Umbilical cord (tissue), 2 donors: Measurements from ENCODE around the gene EVC. TPM values are rescaled to one million over a fixed set of nuclear protein-coding genes. Genes with fewer than 3 reads are reported as not detected.
A peak's percentile ranks its signal among the peaks of the same experiment; 100 is the strongest.
"Not testable (repeated sequence)": the region's sequence is repeated elsewhere in the genome, so short reads cannot be mapped to it uniquely, and the experiment has no call there.

Experiments
- DNase-seq: peaks from one replicate; pipeline ENCODE4 v3.0.0-alpha.2; 2015; ENCODE audit warnings: low spot score
- total RNA-seq: library from RNA; depleted of rRNA; stranded (reverse); fragments of >200 nt; gene quantifications from one replicate; pipeline ENCODE4 v1.2.3, GENCODE V29; 2014; ENCODE audit warnings: low replicate concordance; ENCODE audit not compliant: insufficient read depth

EVC gene
- total RNA-seq, 1 donor from 2014 or later: 53.0 TPM

DNA sequence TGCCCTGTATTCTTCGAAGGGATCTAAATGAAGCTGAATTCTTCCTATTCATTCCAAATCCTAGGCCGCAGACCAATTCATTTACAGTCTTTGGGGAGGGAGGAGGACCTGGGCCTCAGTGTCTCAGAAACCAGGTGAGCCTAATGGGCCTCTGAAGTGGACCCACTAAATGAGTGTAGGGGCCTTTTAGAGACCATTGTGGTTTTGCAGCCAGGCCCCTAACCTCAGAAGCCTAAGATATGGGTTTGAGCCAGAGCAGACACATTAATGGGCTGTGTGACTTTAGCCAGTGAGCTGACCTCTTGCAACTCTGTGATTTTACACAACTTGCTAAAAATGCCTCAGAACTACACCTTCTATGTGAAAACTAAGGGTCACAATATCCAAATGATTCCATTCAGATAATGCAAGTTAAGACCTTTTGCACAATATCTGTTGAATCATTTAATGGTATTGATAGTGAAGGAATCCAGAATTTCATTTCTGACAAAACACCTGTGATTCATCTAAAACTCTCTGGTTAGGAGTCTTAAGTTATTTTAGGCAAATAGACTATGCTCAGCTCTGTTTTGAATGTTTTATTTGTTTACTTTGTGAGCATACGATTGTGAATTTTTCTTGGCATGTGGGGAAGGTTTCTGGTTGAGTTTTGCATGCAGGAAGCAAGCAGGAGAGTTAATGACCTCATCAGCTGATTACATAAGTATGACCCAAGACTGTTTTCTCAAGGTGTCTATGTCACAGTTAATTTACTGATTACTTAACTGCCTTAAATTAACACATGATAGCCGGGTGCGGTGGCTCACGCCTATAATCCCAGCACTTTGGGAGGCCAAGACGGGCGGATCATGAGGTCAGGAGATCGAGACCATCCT, 75.0 kb downstream of the EVC start:
- no peak for DNase-seq

DNA sequence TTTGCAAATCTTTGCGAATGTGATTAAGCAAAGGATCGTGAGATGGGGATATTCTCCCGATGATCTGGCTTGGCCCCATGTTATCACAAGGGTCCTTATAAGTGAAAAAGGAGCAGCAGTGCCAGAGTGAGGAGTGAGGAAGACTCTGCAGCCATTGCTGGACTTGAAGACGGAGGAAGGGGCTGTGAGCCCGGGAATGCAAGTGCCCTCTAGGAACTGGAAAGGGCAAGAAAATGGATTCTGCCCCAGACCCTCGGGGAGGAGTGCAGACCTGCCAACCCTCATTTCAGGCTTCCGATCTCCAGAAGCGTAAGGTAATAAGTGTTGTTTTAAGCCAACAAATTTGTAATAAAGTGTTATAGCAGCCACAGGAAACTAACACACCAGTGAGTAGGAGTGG, 76.3 kb downstream of the EVC start:
- DNase-seq: no peak

DNA sequence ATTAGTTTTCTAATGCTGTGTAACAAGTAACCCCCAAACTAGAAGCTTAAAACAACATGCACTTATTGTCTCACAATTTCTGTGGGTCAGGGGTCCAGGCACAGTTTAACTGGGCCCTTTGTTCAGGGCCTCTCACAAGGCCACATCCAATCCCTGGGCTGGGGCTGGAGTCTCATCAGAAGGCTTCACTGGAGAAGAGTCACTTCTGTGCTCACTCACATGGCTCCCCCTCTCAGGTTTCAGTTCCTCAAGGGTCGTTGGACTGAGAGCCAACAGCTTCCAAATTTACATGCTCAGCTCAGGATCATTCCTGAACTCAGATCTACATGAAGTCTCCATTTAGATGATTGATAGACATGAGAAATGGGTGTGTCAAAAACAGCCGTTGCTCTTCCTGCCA, 77.1 kb downstream of the EVC start:
- DNase-seq: no peak

DNA sequence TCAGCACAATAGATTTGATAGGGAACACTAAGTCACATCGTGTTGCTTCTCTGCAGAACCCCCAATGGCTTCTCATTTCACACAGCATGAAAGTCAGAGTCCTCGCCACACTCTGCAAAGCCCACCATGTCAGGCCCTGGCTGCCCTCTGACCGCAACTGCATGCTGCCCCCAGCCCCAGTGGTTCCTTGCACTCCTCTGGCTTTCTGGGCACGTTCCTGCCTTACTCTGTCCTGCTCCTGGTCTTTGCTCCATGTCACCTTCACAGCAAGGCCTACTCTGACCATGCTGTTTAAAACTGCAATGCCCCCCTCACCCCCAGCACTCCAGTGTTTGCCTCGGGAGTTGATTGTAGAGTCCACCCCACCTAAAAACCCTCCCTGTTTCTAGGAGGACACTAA, 78.1 kb downstream of the EVC start:
- DNase-seq: no peak

DNA sequence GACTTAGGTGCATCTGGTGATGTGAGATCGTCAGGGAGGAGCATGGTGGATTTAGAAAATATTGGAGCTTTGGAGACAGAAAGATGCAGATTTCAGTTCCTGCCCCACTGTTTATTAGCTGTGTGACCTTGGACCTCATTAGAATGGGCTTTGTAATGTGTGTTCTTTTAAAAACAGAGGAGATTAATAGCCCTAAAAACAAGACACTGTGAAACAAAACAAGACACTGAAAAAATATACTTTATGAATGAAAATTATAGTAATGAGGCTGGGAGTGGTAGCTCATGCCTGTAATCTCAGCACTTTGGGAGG, 79.5 kb downstream of the EVC start:
- DNase-seq: no peak

DNA sequence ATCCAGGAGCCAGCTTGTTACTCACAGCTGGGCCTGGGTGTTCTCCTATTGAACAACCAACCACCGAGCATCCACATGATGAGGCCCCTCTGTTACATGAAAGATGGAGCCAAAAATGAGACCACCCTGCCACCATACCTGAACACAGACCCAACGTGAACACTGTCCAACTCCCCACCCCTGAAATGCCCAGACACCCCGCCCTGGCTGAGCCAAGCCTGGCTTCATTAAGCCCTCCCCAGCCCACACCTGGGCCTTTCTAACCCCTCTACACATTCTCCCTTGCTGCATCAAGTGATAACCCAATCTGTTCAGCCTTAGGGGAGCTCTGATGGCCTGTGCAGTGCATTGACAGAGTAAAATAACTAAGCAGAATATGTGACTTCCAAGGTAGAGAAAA, 80.7 kb downstream of the EVC start:
- DNase-seq: no peak

DNA sequence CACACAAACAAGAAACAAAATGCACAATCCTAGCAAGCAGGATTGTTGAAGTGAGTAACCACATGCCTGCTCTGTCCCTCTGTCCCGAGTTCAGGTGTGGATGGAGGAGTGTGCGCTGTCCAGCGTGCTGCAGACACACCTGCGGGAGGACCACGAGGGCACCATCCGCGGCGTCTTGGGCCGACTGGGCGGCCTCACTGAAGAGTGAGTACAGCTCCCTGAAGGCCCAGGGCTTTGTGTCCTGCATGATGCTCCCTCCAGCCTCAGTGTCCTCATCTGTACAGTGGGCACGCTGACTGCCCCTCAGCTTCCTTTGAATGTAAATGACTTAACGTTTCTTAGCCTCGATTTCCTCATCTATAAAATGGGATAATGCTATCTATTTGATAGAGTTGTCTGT, 82.5 kb downstream of the EVC start:
- no peak for DNase-seq

DNA sequence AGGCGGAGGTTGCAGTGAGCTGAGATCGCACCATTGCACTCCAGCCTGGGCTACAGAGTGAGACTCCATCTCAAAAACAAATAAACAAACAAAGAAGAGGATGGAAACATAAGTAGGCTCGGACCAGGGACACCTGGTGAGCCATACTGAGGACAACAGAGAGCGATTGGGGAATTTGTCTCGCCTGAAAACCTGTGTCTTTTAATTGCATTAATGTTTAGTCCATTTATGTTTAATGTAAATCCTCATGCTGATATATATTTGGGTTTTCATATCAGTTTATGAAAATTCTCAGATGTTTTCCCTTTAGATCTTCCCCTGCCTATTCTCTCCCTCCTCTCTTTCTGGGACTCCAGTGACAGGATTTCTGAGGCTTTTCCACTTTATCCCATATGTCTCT, 84.6 kb downstream of the EVC start:
- DNase-seq: no peak

DNA sequence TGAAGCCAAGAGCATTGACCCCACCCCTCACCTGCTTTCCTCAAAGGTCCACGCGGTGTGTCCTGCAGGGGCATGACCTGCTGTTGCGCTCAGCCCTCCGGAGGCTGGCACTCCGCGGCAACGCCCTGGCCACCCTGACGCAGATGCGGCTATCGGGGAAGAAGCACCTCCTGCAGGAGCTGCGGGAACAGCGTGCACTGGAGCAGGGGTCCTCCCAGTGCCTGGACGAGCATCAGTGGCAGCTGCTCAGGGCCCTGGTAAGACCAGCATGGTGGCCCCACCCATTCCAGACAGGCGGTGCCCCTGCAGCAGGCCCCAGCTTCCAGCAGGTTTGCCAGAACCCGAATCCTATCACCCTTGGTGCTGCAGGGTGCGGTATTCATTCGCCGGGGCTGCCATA, 86.0 kb downstream of the EVC start:
- no peak for DNase-seq

DNA sequence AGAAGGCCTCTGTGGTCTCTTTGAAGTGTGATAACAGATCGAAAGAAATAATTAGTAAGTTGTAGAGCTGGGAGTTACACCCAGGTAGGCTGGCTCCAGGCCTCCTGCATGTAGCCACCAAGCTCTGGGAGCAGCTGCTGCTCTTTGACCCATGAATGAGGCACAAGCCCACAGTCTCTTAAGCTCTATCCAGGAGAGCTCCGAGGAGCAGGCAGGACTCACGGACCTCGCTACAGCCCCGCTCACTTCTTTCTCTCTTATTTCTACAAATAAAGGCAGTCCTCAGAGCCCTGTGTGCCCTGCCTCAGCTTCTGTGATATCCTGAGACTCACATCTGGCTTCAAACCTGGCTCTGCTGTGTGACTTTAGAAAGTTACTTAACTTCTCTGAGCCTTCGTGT, 86.9 kb downstream of the EVC start:
- DNase-seq: no peak

DNA sequence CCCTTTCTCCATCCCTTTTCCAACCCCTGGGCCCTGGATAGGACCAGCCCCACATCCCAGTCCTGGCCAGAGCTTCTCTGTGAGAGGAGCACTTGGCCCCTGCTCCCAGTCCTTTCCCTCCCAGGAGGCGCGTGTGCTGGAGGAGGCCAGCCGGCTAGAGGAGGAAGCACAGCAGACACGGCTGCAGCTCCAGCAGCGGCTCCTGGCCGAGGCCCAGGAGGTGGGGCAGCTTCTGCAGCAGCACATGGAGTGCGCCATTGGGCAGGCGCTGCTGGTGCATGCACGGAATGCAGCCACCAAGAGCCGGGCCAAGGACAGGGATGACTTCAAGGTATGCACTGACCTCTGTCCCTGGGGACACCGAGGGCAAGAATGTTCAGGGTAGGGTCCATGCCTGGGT, 87.5 kb downstream of the EVC start:
- DNase-seq: peak; percentile 20

DNA sequence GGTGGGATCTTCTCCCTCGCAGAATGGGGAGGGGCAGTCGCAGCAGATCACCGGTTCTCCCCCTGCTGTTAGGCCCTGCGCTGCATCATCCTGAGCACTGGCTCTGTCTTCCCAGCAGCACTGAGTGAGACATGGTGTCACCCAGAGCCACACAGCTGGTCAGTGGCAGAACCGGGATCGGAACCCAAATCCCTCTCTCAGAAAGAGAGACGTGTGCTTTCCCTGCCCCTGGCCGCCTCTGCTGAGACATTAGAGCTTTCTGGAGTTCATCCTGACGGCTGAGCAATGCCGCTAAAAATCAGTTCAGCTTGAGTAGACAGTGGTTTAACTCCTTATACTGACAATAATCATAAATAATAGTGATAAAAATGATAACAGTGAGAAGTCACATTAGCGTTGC, 87.9 kb downstream of the EVC start:
- DNase-seq: no peak

DNA sequence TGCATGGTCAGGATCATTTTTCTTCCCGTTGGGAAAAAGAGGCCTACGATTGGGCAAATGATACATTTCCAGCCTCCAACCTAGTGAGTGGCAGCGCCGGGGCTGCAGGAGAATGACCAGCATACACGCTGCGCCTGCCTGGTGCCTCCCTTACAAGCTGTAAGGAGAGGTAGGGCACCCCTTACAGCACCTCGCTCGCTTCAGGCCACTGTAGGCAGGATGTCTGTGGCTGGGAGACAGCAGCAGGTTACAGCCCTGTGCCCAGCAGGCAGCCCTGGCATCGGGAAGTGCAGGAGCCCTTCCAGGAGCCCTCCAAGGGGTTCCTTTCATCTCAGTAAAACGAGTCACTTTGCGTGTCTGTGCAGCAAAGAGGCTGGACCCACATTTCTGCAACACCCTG, 88.4 kb downstream of the EVC start:
- DNase-seq: no peak

DNA sequence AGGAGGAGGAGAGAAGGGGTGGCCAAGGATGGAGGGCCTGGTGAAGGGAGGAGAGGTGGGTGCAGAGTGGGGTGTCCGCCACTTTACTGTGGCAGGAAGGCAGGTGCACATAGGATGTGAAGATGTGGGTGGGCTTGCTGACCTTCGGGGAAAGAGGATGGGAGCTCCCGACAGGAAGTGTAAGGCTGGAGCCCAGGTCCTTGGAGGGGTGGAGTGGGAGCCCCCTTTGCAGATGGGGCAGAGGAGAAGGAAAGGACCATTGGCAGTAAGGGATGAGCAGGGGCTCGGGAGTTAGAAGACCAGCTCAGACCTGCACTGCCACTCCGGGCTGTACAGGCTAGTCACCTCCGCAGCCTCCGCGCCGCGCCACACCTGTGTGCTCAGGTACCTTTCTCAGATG, 89.5 kb downstream of the EVC start:
- no peak for DNase-seq

DNA sequence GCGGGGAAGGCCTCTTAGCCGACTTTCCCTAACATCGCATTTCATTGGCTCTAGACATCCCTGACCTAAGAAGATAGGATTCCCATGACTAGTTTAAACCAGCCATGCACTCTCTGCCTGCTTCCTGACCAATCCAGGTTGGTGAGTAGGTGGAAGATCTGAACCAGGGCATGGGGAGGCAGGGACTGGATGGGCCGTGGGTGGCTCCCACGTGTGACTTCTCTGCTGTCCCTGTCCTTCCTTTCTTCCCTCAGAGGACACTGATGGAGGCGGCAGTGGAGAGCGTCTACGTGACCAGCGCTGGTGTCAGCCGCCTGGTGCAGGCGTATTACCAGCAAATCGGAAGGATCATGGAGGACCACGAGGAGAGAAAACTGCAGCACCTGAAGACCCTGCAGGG, 90.7 kb downstream of the EVC start:
- DNase-seq: no peak

DNA sequence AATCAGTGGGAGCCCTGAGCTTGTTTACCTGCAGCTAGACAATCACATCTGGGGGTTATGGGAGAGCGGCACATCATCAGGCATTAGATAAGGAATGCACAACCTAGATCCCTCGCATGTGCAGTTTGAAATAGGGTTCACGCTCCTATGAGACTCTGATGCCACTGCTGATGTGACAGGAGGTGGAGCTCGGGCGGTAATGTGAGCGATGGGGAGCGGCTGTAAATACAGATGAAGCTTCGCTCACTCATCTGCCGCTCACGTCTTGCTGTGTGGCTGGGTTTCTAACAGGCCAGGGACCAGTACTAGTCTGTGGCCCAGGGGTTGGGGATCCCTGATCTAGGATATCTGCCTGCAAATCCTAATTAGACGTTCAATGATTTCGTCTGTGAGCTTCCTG, 91.6 kb downstream of the EVC start:
- no peak for DNase-seq

DNA sequence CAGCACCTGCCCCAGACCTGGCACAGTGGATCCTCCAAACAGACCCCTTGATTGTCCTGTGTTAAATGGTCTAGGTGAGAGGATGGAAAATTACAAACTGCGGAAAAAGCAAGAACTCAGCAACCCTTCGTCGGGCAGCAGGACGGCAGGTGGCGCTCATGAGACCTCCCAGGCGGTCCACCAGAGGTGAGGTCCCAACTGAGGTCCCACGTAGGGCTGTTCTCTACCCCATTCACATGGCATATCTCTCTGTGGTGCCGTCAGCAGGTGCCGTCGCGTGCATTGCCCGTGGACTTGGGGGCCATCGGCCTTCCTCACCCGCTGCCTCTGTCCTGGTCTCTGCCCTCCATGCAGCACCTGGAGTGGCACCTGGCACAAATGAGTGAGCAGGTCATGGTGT, 93.7 kb downstream of the EVC start:
- DNase-seq: no peak

DNA sequence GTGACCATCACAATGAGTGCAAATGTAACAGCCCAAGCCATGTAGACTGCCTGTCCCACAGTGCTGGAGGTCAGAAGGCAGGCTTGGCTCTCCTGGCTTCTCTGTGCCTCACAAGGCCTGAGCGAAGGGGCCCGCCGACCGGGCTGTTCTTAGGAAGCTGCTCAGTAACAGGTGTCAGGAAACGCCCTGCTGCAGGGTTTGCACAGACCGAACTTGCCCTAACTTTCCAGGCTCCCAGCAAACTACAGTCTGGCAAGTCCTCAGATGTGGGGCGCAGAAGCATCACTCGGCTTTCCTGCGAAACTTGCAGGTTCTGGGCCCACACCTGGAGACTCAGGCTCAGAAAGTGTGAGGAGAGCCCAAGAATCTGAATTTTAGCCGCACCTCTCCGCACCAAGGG, 94.3 kb downstream of the EVC start:
- DNase-seq: no peak

DNA sequence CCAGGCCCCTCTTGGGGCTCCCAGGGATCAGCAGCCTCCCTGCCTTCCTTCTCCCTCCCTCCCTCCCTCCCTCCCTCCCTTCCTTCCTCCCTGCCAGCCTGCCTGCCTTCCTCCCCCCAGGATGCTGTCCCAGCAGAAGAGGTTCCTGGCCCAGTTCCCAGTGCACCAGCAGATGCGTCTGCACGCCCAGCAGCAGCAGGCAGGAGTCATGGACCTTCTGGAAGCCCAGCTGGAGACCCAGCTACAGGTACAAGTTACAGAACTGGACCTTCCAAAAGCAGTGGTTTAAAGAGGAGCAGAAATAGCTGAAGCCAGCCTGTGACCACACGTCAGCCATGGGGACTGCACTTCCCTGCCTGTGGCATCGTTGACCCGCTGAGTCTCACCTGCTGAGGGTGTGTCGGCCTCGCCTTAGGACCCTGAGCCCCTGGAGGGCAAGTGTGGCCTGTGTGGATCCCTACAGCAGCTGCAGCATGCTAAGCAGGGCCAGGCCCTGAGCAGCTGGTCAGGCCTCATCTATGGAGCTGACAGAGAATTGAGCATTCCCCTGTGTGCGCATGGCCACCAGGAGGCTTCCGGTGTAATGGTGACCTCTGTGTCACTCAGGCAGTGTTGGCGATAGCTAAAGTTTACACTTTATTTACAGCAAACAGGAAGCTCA, 97.2 kb downstream of the EVC start:
- no peak for DNase-seq

DNA sequence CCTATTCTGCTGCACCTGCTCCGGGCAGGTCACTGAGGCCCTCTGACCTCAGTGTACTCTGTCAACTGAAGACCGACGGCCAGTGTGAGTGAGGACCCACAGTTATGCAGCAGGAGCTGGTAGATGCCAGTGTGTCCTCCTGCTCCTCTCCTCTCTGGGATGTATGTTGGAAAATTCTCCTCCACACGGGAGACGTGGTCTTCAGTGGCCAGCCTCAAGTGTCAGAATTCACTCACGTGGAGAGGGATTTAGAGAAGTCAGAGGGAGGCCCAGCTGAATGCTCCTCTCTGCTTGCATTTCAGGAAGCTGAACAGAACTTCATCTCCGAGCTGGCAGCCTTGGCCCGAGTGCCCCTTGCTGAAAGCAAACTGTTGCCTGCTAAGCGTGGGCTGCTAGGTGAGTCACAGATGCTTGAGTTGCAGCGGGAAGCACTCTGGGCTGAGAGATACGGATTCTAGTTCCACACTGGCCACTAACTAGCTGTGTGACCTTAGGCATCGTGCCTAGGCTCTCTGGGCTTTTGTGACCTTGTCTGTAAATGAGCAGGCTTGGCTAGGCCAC, 98.3 kb downstream of the EVC start:
- no peak for DNase-seq

DNA sequence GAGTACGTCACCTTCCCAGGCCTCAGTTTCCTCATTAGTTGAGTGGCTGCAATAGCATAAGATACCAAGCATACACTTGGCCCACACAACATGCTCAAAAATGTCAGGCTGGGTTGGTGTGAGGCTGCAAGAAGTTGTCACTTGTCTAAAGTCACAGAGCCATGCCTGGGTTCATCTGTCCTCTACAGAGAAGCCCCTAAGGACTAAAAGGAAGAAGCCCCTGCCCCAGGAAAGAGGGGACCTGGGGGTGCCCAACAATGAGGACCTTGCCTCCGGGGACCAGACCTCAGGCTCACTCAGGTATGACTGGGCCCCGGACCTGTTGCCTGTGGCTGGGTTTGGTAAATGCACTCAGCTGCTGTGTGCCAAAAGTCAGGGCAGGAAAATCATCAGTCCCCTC, 99.2 kb downstream of the EVC start:
- no peak for DNase-seq

DNA sequence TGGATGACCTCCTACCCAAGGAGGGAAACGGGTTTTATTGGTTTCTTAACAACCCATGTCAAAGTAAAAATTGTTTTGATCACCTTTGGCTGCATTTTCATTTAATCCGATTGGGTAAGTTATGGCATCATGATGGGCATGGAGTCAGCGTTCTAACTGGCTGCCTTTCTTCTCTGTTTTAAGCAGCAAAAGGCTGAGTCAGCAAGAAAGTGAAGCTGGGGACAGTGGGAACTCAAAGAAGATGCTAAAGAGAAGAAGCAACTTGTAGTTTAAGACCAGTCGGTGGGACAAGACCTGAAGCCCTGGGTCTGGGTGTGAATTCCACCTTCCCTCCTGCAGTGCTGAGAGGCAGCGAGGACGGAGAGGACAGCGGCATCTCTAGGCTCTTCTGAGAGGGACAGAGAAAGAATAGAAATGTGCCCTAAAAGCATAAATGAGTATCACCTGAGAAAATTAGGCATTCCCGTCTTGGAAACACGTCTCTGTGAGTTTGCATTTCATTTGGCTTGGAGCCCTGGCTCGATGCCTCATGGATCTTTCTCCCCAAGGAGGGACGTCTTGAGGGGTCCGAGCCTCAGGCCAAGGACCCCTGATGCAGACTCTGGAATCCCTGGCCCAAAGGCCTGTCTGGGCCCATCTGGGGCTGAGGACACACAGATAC, 99.9 kb downstream of the EVC start:
- no peak for DNase-seq

DNA sequence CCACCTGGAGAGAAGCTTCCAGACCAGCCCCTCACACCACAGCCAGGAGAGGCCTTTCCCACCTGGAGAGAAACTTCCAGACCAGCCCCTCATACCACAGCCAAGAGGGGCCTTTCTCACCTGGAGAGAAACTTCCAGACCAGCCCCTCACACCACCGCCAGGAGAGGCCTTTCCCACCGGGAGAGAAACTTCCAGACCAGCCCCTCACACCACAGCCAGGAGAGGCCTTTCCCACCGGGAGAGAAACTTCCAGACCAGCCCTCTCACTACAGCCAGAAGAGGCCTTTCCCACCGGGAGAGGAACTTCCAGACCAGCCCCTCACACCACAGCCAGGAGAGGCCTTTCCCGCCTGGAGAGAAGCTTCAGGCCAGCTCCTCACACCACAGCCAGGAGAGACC, 101.1 kb downstream of the EVC start:
- DNase-seq: not testable (repeated sequence)
